ENCODE results near the gene ZFPM1.

- no peak for TF ChIP-seq CTCF (IDR thresholded peaks at IDR 0.05; ENCODE audit: insufficient read depth, low read length)
- no peak for TF ChIP-seq POLR2AphosphoS5 (IDR thresholded peaks at IDR 0.05; ENCODE audit: low read depth)
Measured at GRCh38 chr16:88502776-88503280, 49.7 kb downstream of the ZFPM1 start.

Data from HL-60 (cell line).